ENCODE results near the gene RFT1. TPM values are rescaled to one million over a fixed set of nuclear protein-coding genes. Genes with fewer than 3 reads are reported as not detected.
A peak's percentile ranks its signal among the peaks of the same experiment; 100 is the strongest.

The RFT1 gene
- total RNA-seq, 1 experiment from 2014 or later: 26.3 TPM

DNA sequence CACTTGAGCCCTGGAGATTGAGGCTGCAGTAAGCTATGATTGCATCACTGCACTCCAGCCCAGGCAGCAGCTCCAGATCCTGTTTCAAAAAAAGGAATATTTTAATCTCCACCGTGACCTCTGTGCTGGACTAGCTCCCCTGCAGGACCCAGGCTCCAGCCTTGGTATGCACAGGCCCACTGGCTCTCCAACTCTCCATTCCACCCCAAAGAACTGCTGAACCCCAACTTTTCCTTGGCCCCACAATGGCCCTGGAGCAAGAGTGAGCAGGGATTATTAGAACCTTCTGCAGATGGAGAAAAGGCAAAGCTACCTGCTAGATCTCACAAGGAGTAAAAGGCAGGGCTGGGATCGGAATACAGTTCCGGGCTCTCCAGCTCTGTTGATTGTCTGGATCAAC is 51.6 kb downstream of the RFT1 start (continued):
- TF ChIP-seq, protein P1, sequence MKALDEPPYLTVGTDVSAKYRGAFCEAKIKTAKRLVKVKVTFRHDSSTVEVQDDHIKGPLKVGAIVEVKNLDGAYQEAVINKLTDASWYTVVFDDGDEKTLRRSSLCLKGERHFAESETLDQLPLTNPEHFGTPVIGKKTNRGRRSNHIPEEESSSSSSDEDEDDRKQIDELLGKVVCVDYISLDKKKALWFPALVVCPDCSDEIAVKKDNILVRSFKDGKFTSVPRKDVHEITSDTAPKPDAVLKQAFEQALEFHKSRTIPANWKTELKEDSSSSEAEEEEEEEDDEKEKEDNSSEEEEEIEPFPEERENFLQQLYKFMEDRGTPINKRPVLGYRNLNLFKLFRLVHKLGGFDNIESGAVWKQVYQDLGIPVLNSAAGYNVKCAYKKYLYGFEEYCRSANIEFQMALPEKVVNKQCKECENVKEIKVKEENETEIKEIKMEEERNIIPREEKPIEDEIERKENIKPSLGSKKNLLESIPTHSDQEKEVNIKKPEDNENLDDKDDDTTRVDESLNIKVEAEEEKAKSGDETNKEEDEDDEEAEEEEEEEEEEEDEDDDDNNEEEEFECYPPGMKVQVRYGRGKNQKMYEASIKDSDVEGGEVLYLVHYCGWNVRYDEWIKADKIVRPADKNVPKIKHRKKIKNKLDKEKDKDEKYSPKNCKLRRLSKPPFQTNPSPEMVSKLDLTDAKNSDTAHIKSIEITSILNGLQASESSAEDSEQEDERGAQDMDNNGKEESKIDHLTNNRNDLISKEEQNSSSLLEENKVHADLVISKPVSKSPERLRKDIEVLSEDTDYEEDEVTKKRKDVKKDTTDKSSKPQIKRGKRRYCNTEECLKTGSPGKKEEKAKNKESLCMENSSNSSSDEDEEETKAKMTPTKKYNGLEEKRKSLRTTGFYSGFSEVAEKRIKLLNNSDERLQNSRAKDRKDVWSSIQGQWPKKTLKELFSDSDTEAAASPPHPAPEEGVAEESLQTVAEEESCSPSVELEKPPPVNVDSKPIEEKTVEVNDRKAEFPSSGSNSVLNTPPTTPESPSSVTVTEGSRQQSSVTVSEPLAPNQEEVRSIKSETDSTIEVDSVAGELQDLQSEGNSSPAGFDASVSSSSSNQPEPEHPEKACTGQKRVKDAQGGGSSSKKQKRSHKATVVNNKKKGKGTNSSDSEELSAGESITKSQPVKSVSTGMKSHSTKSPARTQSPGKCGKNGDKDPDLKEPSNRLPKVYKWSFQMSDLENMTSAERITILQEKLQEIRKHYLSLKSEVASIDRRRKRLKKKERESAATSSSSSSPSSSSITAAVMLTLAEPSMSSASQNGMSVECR (CRISPR knock-in tag; IDR thresholded peaks at IDR 0.05; ENCODE audit: borderline replicate concordance): no peak
- no peak for TF ChIP-seq SMAD4 (CRISPR knock-in tag; IDR thresholded peaks at IDR 0.05)
- TF ChIP-seq ZBTB21 (CRISPR knock-in tag; IDR thresholded peaks at IDR 0.05; ENCODE audit: borderline replicate concordance): no peak
- TF ChIP-seq, protein P2, sequence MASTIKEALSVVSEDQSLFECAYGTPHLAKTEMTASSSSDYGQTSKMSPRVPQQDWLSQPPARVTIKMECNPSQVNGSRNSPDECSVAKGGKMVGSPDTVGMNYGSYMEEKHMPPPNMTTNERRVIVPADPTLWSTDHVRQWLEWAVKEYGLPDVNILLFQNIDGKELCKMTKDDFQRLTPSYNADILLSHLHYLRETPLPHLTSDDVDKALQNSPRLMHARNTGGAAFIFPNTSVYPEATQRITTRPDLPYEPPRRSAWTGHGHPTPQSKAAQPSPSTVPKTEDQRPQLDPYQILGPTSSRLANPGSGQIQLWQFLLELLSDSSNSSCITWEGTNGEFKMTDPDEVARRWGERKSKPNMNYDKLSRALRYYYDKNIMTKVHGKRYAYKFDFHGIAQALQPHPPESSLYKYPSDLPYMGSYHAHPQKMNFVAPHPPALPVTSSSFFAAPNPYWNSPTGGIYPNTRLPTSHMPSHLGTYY (CRISPR knock-in tag; IDR thresholded peaks at IDR 0.05): no peak
- TF ChIP-seq, protein P3, sequence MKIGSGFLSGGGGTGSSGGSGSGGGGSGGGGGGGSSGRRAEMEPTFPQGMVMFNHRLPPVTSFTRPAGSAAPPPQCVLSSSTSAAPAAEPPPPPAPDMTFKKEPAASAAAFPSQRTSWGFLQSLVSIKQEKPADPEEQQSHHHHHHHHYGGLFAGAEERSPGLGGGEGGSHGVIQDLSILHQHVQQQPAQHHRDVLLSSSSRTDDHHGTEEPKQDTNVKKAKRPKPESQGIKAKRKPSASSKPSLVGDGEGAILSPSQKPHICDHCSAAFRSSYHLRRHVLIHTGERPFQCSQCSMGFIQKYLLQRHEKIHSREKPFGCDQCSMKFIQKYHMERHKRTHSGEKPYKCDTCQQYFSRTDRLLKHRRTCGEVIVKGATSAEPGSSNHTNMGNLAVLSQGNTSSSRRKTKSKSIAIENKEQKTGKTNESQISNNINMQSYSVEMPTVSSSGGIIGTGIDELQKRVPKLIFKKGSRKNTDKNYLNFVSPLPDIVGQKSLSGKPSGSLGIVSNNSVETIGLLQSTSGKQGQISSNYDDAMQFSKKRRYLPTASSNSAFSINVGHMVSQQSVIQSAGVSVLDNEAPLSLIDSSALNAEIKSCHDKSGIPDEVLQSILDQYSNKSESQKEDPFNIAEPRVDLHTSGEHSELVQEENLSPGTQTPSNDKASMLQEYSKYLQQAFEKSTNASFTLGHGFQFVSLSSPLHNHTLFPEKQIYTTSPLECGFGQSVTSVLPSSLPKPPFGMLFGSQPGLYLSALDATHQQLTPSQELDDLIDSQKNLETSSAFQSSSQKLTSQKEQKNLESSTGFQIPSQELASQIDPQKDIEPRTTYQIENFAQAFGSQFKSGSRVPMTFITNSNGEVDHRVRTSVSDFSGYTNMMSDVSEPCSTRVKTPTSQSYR (CRISPR knock-in tag; IDR thresholded peaks at IDR 0.05): no peak
- TF ChIP-seq, protein P4, sequence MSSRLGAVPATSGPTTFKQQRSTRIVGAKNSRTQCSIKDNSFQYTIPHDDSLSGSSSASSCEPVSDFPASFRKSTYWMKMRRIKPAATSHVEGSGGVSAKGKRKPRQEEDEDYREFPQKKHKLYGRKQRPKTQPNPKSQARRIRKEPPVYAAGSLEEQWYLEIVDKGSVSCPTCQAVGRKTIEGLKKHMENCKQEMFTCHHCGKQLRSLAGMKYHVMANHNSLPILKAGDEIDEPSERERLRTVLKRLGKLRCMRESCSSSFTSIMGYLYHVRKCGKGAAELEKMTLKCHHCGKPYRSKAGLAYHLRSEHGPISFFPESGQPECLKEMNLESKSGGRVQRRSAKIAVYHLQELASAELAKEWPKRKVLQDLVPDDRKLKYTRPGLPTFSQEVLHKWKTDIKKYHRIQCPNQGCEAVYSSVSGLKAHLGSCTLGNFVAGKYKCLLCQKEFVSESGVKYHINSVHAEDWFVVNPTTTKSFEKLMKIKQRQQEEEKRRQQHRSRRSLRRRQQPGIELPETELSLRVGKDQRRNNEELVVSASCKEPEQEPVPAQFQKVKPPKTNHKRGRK (CRISPR knock-in tag; IDR thresholded peaks at IDR 0.05; ENCODE audit: borderline replicate concordance): no peak
- TF ChIP-seq, protein P5, sequence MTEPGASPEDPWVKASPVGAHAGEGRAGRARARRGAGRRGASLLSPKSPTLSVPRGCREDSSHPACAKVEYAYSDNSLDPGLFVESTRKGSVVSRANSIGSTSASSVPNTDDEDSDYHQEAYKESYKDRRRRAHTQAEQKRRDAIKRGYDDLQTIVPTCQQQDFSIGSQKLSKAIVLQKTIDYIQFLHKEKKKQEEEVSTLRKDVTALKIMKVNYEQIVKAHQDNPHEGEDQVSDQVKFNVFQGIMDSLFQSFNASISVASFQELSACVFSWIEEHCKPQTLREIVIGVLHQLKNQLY (CRISPR knock-in tag; IDR thresholded peaks at IDR 0.05): no peak

DNA sequence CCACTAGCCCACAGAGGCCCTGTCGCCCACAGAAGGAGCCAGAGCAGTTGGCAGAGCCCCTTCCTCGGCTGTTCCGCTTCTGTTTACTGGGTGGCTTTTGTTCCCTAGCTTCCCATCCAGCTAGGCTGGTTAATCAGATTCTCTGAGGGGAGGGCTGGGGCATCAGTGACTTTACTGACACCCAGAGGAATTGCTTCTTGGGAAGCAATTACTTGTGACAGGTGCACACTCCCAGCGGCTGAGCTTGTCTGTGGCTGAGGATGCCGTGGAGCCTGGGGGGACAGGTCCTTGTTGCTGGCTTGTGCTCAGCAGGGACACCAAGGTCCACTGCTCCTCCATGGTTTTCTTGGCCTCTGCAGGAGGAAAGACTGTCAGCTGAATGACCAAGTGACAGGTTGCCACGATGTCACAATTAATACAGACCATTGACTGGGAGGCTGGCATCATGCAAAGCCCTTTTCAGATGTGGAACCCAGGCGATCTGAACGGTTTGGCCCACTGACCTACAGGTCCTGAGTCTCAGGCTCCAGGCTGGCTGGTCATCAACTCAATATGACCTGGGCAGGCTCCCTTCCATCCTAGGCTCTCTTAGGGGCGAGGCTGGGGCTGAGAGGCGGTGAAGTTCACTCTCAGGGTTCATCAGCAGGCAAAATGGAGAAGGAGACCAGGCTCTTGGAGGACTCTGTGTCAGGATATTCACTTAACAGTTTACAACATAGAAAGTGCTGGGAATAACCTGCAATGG is 52.6 kb downstream of the RFT1 start:
- ATAC-seq (no peak), DNase-seq (ENCODE audit: low spot score) (peak; percentile 4)
- ChIA-PET CTCF (interaction anchor here (0.9 to 1.0 kb wide), 2 partner anchors 25 to 257 kb away, joined by 3 read pairs; no protein-coding TSS in a partner anchor), POLR2A (no interaction called here)
- peaks cover 8% of the 10 kb centered on the region for H3K4me1 Mint-ChIP-seq
- H3K9me3 Mint-ChIP-seq: no peaks in the 10 kb centered on the region
- no peaks in the 10 kb centered on the region for H3K36me3 Mint-ChIP-seq
- H3K27ac Mint-ChIP-seq: no peak overlapping the region
- H3K27me3 Mint-ChIP-seq (ENCODE audit: low read depth): no peaks in the 10 kb centered on the region
- no peak for TF ChIP-seq RELA (CRISPR knock-in tag; IDR thresholded peaks at IDR 0.05; ENCODE audit: borderline replicate concordance)
- TF ChIP-seq, protein P6, sequence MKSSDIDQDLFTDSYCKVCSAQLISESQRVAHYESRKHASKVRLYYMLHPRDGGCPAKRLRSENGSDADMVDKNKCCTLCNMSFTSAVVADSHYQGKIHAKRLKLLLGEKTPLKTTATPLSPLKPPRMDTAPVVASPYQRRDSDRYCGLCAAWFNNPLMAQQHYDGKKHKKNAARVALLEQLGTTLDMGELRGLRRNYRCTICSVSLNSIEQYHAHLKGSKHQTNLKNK (CRISPR knock-in tag; IDR thresholded peaks at IDR 0.05): no peak
- TF ChIP-seq NFE2L1 (CRISPR knock-in tag; IDR thresholded peaks at IDR 0.05): no peak
- no peak for TF ChIP-seq KAT7 (CRISPR knock-in tag; IDR thresholded peaks at IDR 0.05; ENCODE audit: borderline replicate concordance)
- TF ChIP-seq, protein P7, sequence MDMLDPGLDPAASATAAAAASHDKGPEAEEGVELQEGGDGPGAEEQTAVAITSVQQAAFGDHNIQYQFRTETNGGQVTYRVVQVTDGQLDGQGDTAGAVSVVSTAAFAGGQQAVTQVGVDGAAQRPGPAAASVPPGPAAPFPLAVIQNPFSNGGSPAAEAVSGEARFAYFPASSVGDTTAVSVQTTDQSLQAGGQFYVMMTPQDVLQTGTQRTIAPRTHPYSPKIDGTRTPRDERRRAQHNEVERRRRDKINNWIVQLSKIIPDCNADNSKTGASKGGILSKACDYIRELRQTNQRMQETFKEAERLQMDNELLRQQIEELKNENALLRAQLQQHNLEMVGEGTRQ (CRISPR knock-in tag; IDR thresholded peaks at IDR 0.05): no peak
- H3K4me3 Mint-ChIP-seq: no peak overlapping the region

All from WTC11 (cell line).